Activated T-cell treated with anti-CD3 and anti-CD28 coated beads, Interleukin-2, amount 50 U/mL, for 48 hours (primary cell): ENCODE measurements around the gene DDO.
A peak's percentile ranks its signal among the peaks of the same experiment; 100 is the strongest.

Source experiments
- DNase-seq, 2 experiments: peaks; one replicate each; pipeline ENCODE4 v3.0.0-alpha.2; 2020

Gene DDO, protein sequence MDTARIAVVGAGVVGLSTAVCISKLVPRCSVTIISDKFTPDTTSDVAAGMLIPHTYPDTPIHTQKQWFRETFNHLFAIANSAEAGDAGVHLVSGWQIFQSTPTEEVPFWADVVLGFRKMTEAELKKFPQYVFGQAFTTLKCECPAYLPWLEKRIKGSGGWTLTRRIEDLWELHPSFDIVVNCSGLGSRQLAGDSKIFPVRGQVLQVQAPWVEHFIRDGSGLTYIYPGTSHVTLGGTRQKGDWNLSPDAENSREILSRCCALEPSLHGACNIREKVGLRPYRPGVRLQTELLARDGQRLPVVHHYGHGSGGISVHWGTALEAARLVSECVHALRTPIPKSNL

GRCh38 chr6:110415086-110415916, at the start of gene DDO:
Gene DDO, minus strand, starts transcription at chr6:110415575. Its CDS starts 2,113 bp downstream, at chr6:110413462.
- no peak for DNase-seq

GRCh38 chr6:110462884-110463481, 47.6 kb upstream of the DDO start:
- no peak for DNase-seq

GRCh38 chr6:110461376-110461775, 46.0 kb upstream of the DDO start:
- no peak for DNase-seq

DNA sequence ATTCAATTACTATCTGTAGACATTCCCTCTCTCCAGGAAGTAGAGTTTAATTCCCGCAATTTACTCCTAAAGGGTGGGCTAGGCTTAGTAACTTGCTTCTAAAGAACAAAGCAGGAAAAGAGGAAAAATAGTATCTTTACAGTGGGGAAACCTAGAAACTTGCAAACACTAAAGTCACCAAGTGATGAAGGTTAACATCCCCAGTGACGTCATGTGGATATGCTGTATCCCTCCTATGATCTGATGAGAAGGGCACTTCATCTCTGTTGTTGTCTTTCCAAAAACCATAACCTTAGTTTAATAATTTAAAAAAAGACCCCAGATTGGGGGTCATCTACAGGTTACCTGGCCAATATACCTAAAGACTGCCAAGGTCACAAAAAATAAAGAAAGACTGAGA, 43.8 kb upstream of the DDO start:
- no peak for DNase-seq

DNA sequence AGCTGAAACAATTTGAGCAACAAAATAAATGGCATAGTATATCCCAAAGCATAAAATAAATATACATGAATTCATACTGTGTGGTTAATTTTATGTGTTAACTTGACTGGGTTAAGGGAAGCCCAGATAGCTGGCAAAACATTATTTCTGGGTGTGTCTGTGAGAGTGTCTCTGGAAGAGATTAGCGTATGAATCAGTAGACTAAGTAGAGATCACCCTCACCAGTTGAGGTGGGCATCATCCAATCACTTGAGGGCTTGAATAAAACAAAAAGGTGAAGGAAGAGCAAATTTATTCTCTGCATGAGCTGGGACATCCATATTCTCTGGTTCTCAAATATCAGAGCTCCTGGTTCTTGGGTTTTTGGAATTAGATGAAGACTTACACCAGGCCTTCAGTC, 43.1 kb upstream of the DDO start:
- no peak for DNase-seq

- DNase-seq = peak in 1 of 2 experiments; percentile 41
Observed at GRCh38 chr6:110457567-110458175, 42.3 kb upstream of the DDO start.

- no peak for DNase-seq
Observed at GRCh38 chr6:110456694-110457093, 41.3 kb upstream of the DDO start.

GRCh38 chr6:110449541-110449895, 34.1 kb upstream of the DDO start:
- DNase-seq = no peak

DNA sequence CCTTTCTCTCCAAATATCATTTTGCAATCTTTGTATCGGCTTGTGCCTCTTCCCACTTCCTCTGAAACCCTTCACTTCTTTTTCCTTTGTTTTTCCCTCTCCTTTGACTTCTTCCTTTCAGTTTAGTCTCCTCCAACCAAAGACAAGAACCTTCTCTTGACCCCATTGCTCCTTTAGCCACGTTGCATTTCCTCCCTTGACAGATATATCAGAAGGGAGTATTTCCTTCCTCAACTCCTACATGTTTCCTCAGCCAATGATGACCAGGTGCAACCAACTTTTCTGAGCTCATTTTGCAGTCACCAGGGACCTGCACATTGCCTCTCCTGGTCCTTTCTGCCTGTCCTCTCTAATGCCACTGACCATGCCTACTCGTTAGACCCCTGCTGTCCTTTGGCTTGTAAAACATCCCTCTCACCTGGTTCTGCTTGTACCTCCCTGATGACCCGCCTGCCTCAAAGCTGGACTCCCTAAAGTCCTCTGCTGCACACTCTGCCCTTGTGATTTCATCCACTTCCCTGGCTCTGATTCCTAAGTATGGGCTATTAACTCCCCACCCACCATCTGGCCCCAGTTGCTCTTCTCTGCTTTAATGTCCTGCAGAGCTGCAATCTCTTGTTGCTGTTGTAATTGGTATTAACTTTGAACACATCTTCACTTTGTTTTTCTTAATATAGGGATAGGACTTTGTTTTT, 33.6 kb upstream of the DDO start:
- no peak for DNase-seq

GRCh38 chr6:110447761-110448160, 32.4 kb upstream of the DDO start:
- no peak for DNase-seq

DNA sequence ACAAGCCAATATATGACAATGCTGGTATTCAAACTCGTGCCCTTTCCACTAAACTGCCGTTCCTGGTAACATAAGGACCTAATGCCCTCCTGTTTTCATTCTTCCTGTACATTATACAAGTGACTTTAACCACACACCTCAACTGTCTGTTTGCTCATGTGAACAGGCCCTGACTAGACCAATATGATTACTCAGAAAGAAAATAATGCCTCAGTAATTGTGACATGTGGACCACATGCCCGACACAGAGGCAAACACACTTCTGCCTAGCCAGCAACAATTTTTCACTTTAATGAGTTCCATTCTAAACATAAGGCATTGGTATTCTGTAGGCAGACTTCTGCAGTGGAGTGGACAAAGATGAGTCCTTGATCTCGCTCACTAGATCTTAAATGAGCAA, 31.0 kb upstream of the DDO start:
- DNase-seq = no peak

DNA sequence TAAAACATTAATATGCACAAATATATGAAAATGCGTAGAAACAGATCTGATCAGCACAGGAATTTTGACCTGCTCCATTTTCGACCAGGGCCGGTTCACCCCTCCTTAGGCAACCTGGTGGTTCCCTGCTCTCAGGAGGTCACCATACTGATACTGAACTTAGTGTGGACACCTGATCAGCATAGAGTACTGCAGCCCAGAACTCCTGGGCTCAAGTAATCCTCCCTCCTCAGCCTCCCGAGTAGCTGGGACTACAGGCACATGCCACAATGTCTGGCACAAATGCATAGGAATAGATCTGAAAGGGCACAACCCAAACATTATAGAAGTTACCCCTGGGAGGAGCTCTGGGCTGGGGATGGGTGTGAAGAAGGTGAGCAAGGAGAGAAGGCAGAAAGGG, 24.7 kb upstream of the DDO start:
- no peak for DNase-seq

- DNase-seq = no peak
Observed at GRCh38 chr6:110439356-110439755, 24.0 kb upstream of the DDO start.

GRCh38 chr6:110434961-110435602, 19.7 kb upstream of the DDO start:
- DNase-seq = no peak

DNA sequence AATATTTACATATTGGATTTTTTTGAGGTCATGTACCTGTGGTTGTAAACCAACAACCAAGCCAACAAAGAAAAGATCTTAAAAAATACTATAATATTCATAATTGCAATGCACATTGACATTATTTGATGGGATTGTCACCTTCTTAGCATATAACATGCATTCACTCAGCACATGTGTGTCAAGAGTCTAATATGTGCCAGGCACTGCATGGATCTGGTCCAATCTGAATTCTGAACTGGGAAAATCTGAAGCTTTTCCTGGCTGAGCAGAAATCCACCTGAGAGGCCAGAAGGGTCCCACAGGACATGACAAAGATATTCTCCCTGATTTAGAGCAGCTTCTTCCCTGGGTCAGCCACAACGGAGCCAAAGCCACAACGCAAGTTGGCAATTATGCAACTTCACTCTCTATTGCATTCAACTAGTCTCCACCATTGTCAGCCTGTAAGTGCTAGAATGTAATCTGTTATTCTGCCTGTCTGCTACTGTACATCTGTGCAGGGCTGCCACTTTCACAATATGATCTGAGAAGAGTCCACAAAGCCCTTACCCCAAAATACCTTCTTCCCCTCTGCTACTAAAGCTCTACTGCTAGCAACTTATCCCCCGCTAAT, 17.0 kb upstream of the DDO start:
- DNase-seq = no peak

DNA sequence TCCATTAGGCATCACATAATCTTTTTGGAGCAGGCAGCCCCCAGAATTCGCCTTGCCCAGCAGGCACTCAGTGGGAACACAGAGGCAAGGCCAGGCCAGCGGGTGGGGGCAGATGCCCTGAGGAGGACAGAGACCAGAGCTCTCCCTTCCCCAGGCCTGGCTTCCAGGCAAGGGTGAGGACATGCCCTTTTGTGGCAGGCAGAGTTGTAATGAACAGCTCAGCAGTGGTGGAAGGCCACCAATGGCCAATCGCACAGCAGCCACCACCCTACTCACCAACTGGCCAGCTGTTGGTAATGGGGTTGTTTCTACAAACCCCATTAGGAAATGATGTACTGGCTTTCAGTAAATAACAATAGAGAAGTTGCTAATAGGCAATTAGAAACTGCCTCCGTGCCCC, 15.4 kb upstream of the DDO start:
- no peak for DNase-seq

GRCh38 chr6:110430236-110430635, 14.9 kb upstream of the DDO start:
- no peak for DNase-seq

- DNase-seq = no peak
Observed at GRCh38 chr6:110428153-110428552, 12.8 kb upstream of the DDO start.

- no peak for DNase-seq
Observed at GRCh38 chr6:110425816-110426215, 10.4 kb upstream of the DDO start.

- DNase-seq = no peak
Observed at GRCh38 chr6:110422444-110422822, 7.1 kb upstream of the DDO start.

DNA sequence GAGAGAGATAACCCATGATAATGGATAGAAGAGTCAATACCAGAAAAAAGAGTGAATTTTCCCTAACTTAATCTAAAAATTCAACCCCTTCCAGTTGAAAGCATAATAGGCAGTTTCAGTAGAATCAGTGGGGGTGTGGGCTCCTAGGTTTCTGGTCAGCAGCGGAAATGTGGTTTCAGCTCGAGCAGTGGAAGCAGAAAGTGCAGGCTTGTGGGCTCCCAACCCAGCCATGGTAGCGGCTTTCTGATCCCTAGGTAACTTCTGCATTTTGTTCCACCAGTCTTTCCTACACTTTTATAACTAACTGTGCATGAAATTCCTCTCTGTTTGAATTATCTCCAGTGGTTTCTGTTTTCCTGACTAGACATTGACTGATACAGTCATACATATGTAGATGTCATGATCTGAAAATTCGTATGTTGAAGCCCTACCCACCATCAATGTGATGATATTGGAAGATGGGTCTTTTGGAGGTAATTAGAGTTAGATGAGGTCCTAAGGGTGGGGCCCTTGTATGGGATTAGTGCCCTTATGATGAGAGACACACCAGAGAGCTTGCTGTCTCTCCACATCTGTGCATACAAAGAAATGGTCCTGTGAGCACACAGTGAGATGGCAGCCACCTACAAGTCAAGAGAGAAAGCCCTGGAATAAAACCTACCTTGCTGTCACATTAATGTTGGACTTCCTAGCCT, 6.5 kb upstream of the DDO start:
- DNase-seq = no peak
